Measurements from ENCODE around the gene NPBWR2. TPM values are rescaled to one million over a fixed set of nuclear protein-coding genes. Genes with fewer than 3 reads are reported as not detected.

The NPBWR2 gene
- total RNA-seq, 4 donors from 2014 or later: not detected

- peaks cover 71% of the 10 kb centered on the region for H3K27me3 ChIP-seq
These were observed 51.3 kb downstream of the NPBWR2 start for GRCh38 chr20:64055893-64056638.

GRCh38 chr20:64055396-64055892, 51.9 kb downstream of the NPBWR2 start:
- 9 to 40% methylated on average over 1 of the region's 9 CpGs for WGBS, 2 donors (ENCODE audit: low coverage in 1 of 2)
- Histone ChIP-seq H3K4me1 (peaks cover 0 to 14% (median 0%) of the 10 kb centered on the region in 3 donors), H3K4me3 (no peak overlapping the region), H3K27me3 (peaks cover 78% of the 10 kb centered on the region), H3K9me3 (no peaks in the 10 kb centered on the region), H3K36me3 (no peaks in the 10 kb centered on the region), H3K27ac (peak overlapping the region in 3 of 4 donors; percentile 60 to 78 (median 75))
- no peak for TF ChIP-seq EP300 (IDR thresholded peaks at IDR 0.05)
- no peak for TF ChIP-seq POLR2A (IDR thresholded peaks at IDR 0.05)
- TF ChIP-seq POLR2AphosphoS5 (IDR thresholded peaks at IDR 0.05): no peak
- TF ChIP-seq, protein P1, sequence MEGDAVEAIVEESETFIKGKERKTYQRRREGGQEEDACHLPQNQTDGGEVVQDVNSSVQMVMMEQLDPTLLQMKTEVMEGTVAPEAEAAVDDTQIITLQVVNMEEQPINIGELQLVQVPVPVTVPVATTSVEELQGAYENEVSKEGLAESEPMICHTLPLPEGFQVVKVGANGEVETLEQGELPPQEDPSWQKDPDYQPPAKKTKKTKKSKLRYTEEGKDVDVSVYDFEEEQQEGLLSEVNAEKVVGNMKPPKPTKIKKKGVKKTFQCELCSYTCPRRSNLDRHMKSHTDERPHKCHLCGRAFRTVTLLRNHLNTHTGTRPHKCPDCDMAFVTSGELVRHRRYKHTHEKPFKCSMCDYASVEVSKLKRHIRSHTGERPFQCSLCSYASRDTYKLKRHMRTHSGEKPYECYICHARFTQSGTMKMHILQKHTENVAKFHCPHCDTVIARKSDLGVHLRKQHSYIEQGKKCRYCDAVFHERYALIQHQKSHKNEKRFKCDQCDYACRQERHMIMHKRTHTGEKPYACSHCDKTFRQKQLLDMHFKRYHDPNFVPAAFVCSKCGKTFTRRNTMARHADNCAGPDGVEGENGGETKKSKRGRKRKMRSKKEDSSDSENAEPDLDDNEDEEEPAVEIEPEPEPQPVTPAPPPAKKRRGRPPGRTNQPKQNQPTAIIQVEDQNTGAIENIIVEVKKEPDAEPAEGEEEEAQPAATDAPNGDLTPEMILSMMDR (IDR thresholded peaks at IDR 0.05): no peak
- ATAC-seq: no peak

More at GRCh38 chr20:64055893-64056638, 51.3 kb downstream of the NPBWR2 start:
- Histone ChIP-seq H3K4me1 (peaks cover 0 to 14% (median 0%) of the 10 kb centered on the region in 3 donors), H3K9me3 (no peaks in the 10 kb centered on the region), H3K36me3 (no peaks in the 10 kb centered on the region), H3K27ac (peak overlapping the region in 3 of 4 donors; percentile 60 to 78 (median 75)), H3K4me3 (peak overlapping the region in 1 of 2 donors; percentile 8)
- peak; percentile 21 for ATAC-seq
- TF ChIP-seq POLR2A (IDR thresholded peaks at IDR 0.05) (no peak), POLR2AphosphoS5 (IDR thresholded peaks at IDR 0.05) (peak; percentile 16), EP300 (IDR thresholded peaks at IDR 0.05) (no peak)
- TF ChIP-seq, protein P1 (IDR thresholded peaks at IDR 0.05): no peak
- WGBS, 2 donors (ENCODE audit: low coverage in 1 of 2): 40% methylated on average over 1 of the region's 22 CpGs; no CpG with 5 or more reads in 1 of the 2 donors

GRCh38 chr20:64053841-64054661, 53.3 kb downstream of the NPBWR2 start:
- Histone ChIP-seq H3K9me3 (no peaks in the 10 kb centered on the region), H3K27me3 (peaks cover 92% of the 10 kb centered on the region), H3K4me3 (no peak overlapping the region), H3K4me1 (peaks cover 0 to 25% (median 5%) of the 10 kb centered on the region in 3 donors), H3K36me3 (no peaks in the 10 kb centered on the region), H3K27ac (peak overlapping the region in 3 of 4 donors; percentile 68 to 76 (median 75))
- WGBS, 2 donors (ENCODE audit: low coverage in 1 of 2): 40 to 55% methylated on average over 2 of the region's 17 CpGs
- TF ChIP-seq, protein P1 (IDR thresholded peaks at IDR 0.05): no peak
- TF ChIP-seq POLR2A (IDR thresholded peaks at IDR 0.05) (peak in 1 of 2 donors; percentile 25), EP300 (IDR thresholded peaks at IDR 0.05) (no peak)
- ATAC-seq: peak; percentile 42

Small RNA genes lying within 50 kb of the gene (small RNA-seq; reads per million reads assigned to genes)
- gene AL355803.1 (0 reads per million in 4 donors), gene MIR6813 (0 reads per million in 4 donors)

Other genes starting within 250 kb of the NPBWR2 start
- not detected for gene ABHD16B, start 246.1 kb downstream of the NPBWR2 start, total RNA-seq
- gene TPD52L2, start 242.3 kb downstream of the NPBWR2 start, total RNA-seq: 100 to 1,000 TPM; 136 to 157 (median 145) TPM
- 10 to 100 TPM; 44.7 to 70.6 (median 47.6) TPM for gene DNAJC5, start 212.4 kb downstream of the NPBWR2 start, total RNA-seq
- gene UCKL1, start 151.1 kb downstream of the NPBWR2 start, total RNA-seq: 10 to 100 TPM; 19.8 to 27.7 (median 22.6) TPM
- gene ZNF512B, start 137.6 kb downstream of the NPBWR2 start, total RNA-seq: 10 to 100 TPM in 2 of 4 donors, 1 to 10 TPM in 2; 9.0 to 13.8 (median 10.0) TPM
- gene SAMD10, start 127.9 kb downstream of the NPBWR2 start, total RNA-seq: 1 to 10 TPM in 2 of 4 donors, under 1 TPM in 2; 0.62 to 4.6 (median 1.9) TPM
- gene PRPF6, start 126.4 kb downstream of the NPBWR2 start, total RNA-seq: 10 to 100 TPM; 53.7 to 73.0 (median 67.6) TPM
- 1 to 10 TPM in 1 of 4 donors, under 1 TPM in 2, not detected in 1; 0.40 to 1.6 (median 0.58) TPM for gene C20orf204, start 71.4 kb downstream of the NPBWR2 start, total RNA-seq
- gene SOX18, start 57.9 kb downstream of the NPBWR2 start, total RNA-seq: 10 to 100 TPM in 1 of 4 donors, 1 to 10 TPM in 3; 4.4 to 13.3 (median 7.1) TPM
- 10 to 100 TPM; 28.1 to 39.7 (median 33.6) TPM for gene TCEA2, start 44.4 kb downstream of the NPBWR2 start, total RNA-seq
- gene RGS19, start 28.0 kb downstream of the NPBWR2 start, total RNA-seq: 10 to 100 TPM in 2 of 4 donors, 1 to 10 TPM in 2; 3.4 to 16.0 (median 10.5) TPM
- 1 to 10 TPM in 1 of 4 donors, under 1 TPM in 3; 0.50 to 1.1 (median 0.66) TPM for gene OPRL1, start 27.5 kb downstream of the NPBWR2 start, total RNA-seq
- under 1 TPM in 1 of 4 donors, not detected in 3; 0.81 TPM for gene LKAAEAR1, start 23.2 kb downstream of the NPBWR2 start, total RNA-seq
- gene MYT1, start 56.9 kb upstream of the NPBWR2 start, total RNA-seq: under 1 TPM in 2 of 4 donors, not detected in 2; 0.04 to 0.27 TPM
- 10 to 100 TPM; 46.0 to 70.0 (median 48.1) TPM for gene PCMTD2, start 148.2 kb upstream of the NPBWR2 start, total RNA-seq